Measurements from ENCODE around the gene CARS2. TPM values are rescaled to one million over a fixed set of nuclear protein-coding genes. Genes with fewer than 3 reads are reported as not detected.
"Not testable (repeated sequence)": the region's sequence is repeated elsewhere in the genome, so short reads cannot be mapped to it uniquely, and the experiment has no call there.

The CARS2 gene
- total and polyA plus RNA-seq, 8 donors = 49.3 to 247 (median 75.7) TPM

- Histone ChIP-seq H3K27me3 (no peaks in the 10 kb centered on the region), H3K9me3 (peaks cover 0 to 7% (median 4%) of the 10 kb centered on the region in 4 donors), H3K36me3 (peaks cover 21 to 85% (median 78%) of the 10 kb centered on the region in 4 donors), H3K4me3 (no peak overlapping the region), H3K4me1 (no peaks in the 10 kb centered on the region), H3K27ac (no peak overlapping the region)
- intact Hi-C loops (cut with DNase I; ENCODE audit: low total_unique reads) = no loop called here
- no peak for TF ChIP-seq POLR2AphosphoS5 (IDR thresholded peaks at IDR 0.05)
- no peak for TF ChIP-seq EP300 (IDR thresholded peaks at IDR 0.05)
- TF ChIP-seq POLR2A (IDR thresholded peaks at IDR 0.05) = no peak
- TF ChIP-seq CTCF (IDR thresholded peaks at IDR 0.05) = no peak
- no peak for DNase-seq
- WGBS, 5 donors = 91 to 98% (median 96%) methylated on average over 3 of the region's 3 CpGs
Measured at GRCh38 chr13:110661256-110661655, 44.7 kb downstream of the CARS2 start.

GRCh38 chr13:110658218-110658911 lies 47.6 kb downstream of the CARS2 start:
- 72 to 86% (median 83%) methylated on average over 6 of the region's 6 CpGs for WGBS, 5 donors
- Histone ChIP-seq H3K36me3 (peaks cover 12 to 78% (median 68%) of the 10 kb centered on the region in 4 donors), H3K27ac (peak overlapping the region in 1 of 5 donors; percentile 41)
- H3K9me3 ChIP-seq; H3K4me1 ChIP-seq; DNase-seq; H3K27me3 ChIP-seq; H3K4me3 ChIP-seq; intact Hi-C loops (cut with DNase I; ENCODE audit: low total_unique reads): not testable (repeated sequence)

DNA sequence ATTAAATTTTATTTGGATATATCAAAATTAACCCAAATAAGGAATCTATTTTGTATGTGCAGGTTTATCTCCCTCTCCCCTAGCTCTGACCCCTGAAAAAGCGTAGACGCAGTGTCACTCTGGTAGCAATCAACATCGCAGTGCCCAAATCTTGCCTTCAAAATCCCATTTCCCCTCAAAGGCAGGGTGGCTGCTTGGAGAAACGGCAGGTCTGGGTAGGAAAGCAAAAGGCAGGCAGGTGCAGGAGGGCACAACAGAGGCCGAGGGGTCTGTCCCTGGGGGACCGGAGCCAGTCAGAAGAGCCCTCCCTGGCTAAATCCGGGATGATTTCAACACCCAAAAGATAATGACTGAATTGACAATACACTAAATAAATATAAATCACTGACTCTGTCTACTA lies 48.7 kb downstream of the CARS2 start:
- H3K9me3 ChIP-seq = peaks cover 0 to 7% (median 4%) of the 10 kb centered on the region in 4 donors
- peaks cover 5 to 77% (median 68%) of the 10 kb centered on the region in 4 donors for H3K36me3 ChIP-seq
- H3K4me3 ChIP-seq = no peak overlapping the region
- intact Hi-C loops (cut with DNase I; ENCODE audit: low total_unique reads) = no loop called here
- no peaks in the 10 kb centered on the region for H3K27me3 ChIP-seq
- TF ChIP-seq POLR2AphosphoS5 (IDR thresholded peaks at IDR 0.05) = no peak
- no peak for TF ChIP-seq EP300 (IDR thresholded peaks at IDR 0.05)
- TF ChIP-seq POLR2A (IDR thresholded peaks at IDR 0.05) = no peak
- TF ChIP-seq CTCF (IDR thresholded peaks at IDR 0.05) = no peak
- WGBS, 5 donors = 89 to 96% (median 94%) methylated on average over 7 of the region's 7 CpGs
- no peak overlapping the region for H3K27ac ChIP-seq
- no peaks in the 10 kb centered on the region for H3K4me1 ChIP-seq
- no peak for DNase-seq

- TF ChIP-seq EP300 (IDR thresholded peaks at IDR 0.05) (no peak), CTCF (IDR thresholded peaks at IDR 0.05) (no peak), POLR2AphosphoS5 (IDR thresholded peaks at IDR 0.05) (no peak), POLR2A (IDR thresholded peaks at IDR 0.05) (no peak)
- Histone ChIP-seq H3K27ac (no peak overlapping the region), H3K36me3 (peaks cover 13 to 79% (median 68%) of the 10 kb centered on the region in 4 donors), H3K4me1 (no peaks in the 10 kb centered on the region), H3K4me3 (no peak overlapping the region), H3K27me3 (no peaks in the 10 kb centered on the region), H3K9me3 (no peaks in the 10 kb centered on the region)
- 93 to 96% (median 96%) methylated on average over 10 to 14 of the region's 14 CpGs for WGBS, 5 donors
- intact Hi-C loops (cut with DNase I; ENCODE audit: low total_unique reads) = no loop called here
- DNase-seq = no peak
Measured at GRCh38 chr13:110653851-110654250, 52.1 kb downstream of the CARS2 start.

DNA sequence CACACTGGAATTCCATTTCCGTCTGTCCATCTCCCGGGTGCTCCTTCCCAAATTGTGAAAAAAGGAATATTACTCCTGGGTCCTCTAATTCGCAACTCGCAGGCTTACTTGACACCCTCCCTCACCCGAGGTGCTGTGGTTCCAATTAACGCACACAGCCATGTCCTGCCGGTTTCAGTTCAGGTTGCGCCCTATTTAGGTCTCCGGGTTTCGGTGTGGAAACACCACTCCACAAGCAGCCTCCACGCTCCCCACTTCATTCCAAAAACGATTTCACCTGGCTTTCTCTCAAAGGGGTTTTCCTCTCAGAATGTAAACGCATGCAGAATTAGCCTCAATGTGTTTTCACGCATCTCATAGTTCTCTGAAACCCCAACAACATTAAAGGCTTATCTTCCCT lies 52.6 kb downstream of the CARS2 start:
- 85 to 89% (median 87%) methylated on average over 14 of the region's 14 CpGs for WGBS, 5 donors
- H3K9me3 ChIP-seq = no peaks in the 10 kb centered on the region
- H3K27me3 ChIP-seq = no peaks in the 10 kb centered on the region
- no peak overlapping the region for H3K4me3 ChIP-seq
- DNase-seq = no peak
- peaks cover 13 to 80% (median 71%) of the 10 kb centered on the region in 4 donors for H3K36me3 ChIP-seq
- intact Hi-C loops (cut with DNase I; ENCODE audit: low total_unique reads) = no loop called here
- TF ChIP-seq CTCF (IDR thresholded peaks at IDR 0.05) (no peak), EP300 (IDR thresholded peaks at IDR 0.05) (no peak), POLR2AphosphoS5 (IDR thresholded peaks at IDR 0.05) (no peak), POLR2A (IDR thresholded peaks at IDR 0.05) (no peak)
- no peaks in the 10 kb centered on the region for H3K4me1 ChIP-seq
- no peak overlapping the region for H3K27ac ChIP-seq

Data from stomach (tissue), 9 donors.